Measurements from ENCODE around the gene SPSB4. TPM values are rescaled to one million over a fixed set of nuclear protein-coding genes. Genes with fewer than 3 reads are reported as not detected.

The SPSB4 gene
- total RNA-seq, 1 donor from 2014 or later = not detected

GRCh38 chr3:141030296-141030695 is 20.9 kb upstream of the SPSB4 start:
- TF ChIP-seq CTCF (IDR thresholded peaks at IDR 0.05) = no peak
- Histone ChIP-seq H3K9me3 (no peaks in the 10 kb centered on the region), H3K4me1 (no peaks in the 10 kb centered on the region), H3K4me3 (no peak overlapping the region), H3K36me3 (no peaks in the 10 kb centered on the region), H3K27me3 (no peaks in the 10 kb centered on the region), H3K27ac (no peak overlapping the region)
- intact Hi-C loops (cut with DNase I) = no loop called here
- no peak for DNase-seq (ENCODE audit: low spot score in 2 of 2)

GRCh38 chr3:141039589-141039988 is 11.6 kb upstream of the SPSB4 start:
- intact Hi-C loops (cut with DNase I) = no loop called here

GRCh38 chr3:141044695-141045641 is 6.2 kb upstream of the SPSB4 start:
- no peak for DNase-seq (ENCODE audit: low spot score in 2 of 2)

More at GRCh38 chr3:141039589-141039988, 11.6 kb upstream of the SPSB4 start:
- Histone ChIP-seq H3K4me3 (no peak overlapping the region), H3K27me3 (no peaks in the 10 kb centered on the region), H3K27ac (no peak overlapping the region), H3K4me1 (no peaks in the 10 kb centered on the region), H3K36me3 (no peaks in the 10 kb centered on the region), H3K9me3 (no peaks in the 10 kb centered on the region)
- TF ChIP-seq CTCF (IDR thresholded peaks at IDR 0.05) = no peak
- no peak for DNase-seq (ENCODE audit: low spot score in 2 of 2)

GRCh38 chr3:141045849-141046248 is 5.3 kb upstream of the SPSB4 start:
- Histone ChIP-seq H3K9me3 (no peaks in the 10 kb centered on the region), H3K36me3 (no peaks in the 10 kb centered on the region), H3K4me3 (no peak overlapping the region), H3K4me1 (no peaks in the 10 kb centered on the region), H3K27ac (no peak overlapping the region), H3K27me3 (no peaks in the 10 kb centered on the region)
- no peak for DNase-seq (ENCODE audit: low spot score in 2 of 2)
- intact Hi-C loops (cut with DNase I) = no loop called here
- TF ChIP-seq CTCF (IDR thresholded peaks at IDR 0.05) = no peak

More at GRCh38 chr3:141044695-141045641, 6.2 kb upstream of the SPSB4 start:
- Histone ChIP-seq H3K27ac (no peak overlapping the region), H3K9me3 (no peaks in the 10 kb centered on the region), H3K4me1 (no peaks in the 10 kb centered on the region), H3K27me3 (no peaks in the 10 kb centered on the region), H3K36me3 (no peaks in the 10 kb centered on the region), H3K4me3 (no peak overlapping the region)
- intact Hi-C loops (cut with DNase I) = no loop called here
- TF ChIP-seq CTCF (IDR thresholded peaks at IDR 0.05) = no peak

- Histone ChIP-seq H3K4me1 (no peaks in the 10 kb centered on the region), H3K36me3 (no peaks in the 10 kb centered on the region), H3K27me3 (no peaks in the 10 kb centered on the region), H3K4me3 (no peak overlapping the region), H3K9me3 (no peaks in the 10 kb centered on the region), H3K27ac (no peak overlapping the region)
- DNase-seq (ENCODE audit: low spot score in 2 of 2) = no peak
- TF ChIP-seq CTCF (IDR thresholded peaks at IDR 0.05) = no peak
- intact Hi-C loops (cut with DNase I) = no loop called here
These were observed 4.0 kb upstream of the SPSB4 start for GRCh38 chr3:141047168-141047567.
